Esophagus muscularis mucosa (tissue), 4 donors: Measurements from ENCODE around the gene S1PR1.
"Not testable (repeated sequence)": the region's sequence is repeated elsewhere in the genome, so short reads cannot be mapped to it uniquely, and the experiment has no call there.

Experiments
- EP300 ChIP-seq: sonication (generic); formaldehyde crosslinking; IDR thresholded peaks from one replicate; pipeline ENCODE4 v1.6.1; 2017; ENCODE audit warnings: antibody characterized with exemption
- POLR2A ChIP-seq: fragments of 450-650 bp; IDR thresholded peaks from one replicate; pipeline ENCODE4 v1.6.1; 2017; ENCODE audit warnings: antibody characterized with exemption, moderate library complexity, mild to moderate bottlenecking, low read depth
- TF ChIP-seq, protein P1 (sequence below), 3 experiments: fragments of 200-600 bp in 2 of 3; fragments of 450-650 bp in 1 of 3; sonication (generic) in 2 of 3; IDR thresholded peaks; one replicate each; pipeline ENCODE4 v1.5.1; 2017 to 2019; ENCODE audit warnings: antibody characterized with exemption in 3 of 3, mild to moderate bottlenecking in 2 of 3, moderate library complexity in 1 of 3

GRCh38 chr1:101206139-101206538, 30.7 kb upstream of the S1PR1 start:
- not testable (repeated sequence) for TF ChIP-seq POLR2A, EP300
- TF ChIP-seq, protein P1, sequence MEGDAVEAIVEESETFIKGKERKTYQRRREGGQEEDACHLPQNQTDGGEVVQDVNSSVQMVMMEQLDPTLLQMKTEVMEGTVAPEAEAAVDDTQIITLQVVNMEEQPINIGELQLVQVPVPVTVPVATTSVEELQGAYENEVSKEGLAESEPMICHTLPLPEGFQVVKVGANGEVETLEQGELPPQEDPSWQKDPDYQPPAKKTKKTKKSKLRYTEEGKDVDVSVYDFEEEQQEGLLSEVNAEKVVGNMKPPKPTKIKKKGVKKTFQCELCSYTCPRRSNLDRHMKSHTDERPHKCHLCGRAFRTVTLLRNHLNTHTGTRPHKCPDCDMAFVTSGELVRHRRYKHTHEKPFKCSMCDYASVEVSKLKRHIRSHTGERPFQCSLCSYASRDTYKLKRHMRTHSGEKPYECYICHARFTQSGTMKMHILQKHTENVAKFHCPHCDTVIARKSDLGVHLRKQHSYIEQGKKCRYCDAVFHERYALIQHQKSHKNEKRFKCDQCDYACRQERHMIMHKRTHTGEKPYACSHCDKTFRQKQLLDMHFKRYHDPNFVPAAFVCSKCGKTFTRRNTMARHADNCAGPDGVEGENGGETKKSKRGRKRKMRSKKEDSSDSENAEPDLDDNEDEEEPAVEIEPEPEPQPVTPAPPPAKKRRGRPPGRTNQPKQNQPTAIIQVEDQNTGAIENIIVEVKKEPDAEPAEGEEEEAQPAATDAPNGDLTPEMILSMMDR (IDR thresholded peaks at IDR 0.05), result not testable (repeated sequence)
